ENCODE data around the gene SOX6.

Gene SOX6

GRCh38 chr11:16184588-16184987 is 171.8 kb downstream of the SOX6 start:
- Histone ChIP-seq H3K36me3 (replicated peaks; ENCODE audit: insufficient read depth, low read length) (no peaks in the 10 kb centered on the region), H3K79me2 (ENCODE audit: low read length) (no peaks in the 10 kb centered on the region), H3K4me3 (ENCODE audit: low read length) (no peak overlapping the region), H3K27me3 (replicated peaks; ENCODE audit: insufficient read depth, low read length) (no peaks in the 10 kb centered on the region), H3K9me3 (replicated peaks; ENCODE audit: insufficient read depth, low read length) (no peaks in the 10 kb centered on the region), H3K9ac (ENCODE audit: low read length) (no peak overlapping the region), H3K4me1 (ENCODE audit: low read length) (no peaks in the 10 kb centered on the region), H2AFZ (ENCODE audit: low read length) (no peak overlapping the region), H3K27ac (ENCODE audit: low read length) (no peak overlapping the region), H4K20me1 (ENCODE audit: insufficient read depth, low read length) (no peaks in the 10 kb centered on the region), H3K9me2 (replicated peaks; ENCODE audit: insufficient read depth, low read length) (no peaks in the 10 kb centered on the region), H3F3A (ENCODE audit: insufficient read depth, low read length) (no peaks in the 10 kb centered on the region), H3K4me2 (ENCODE audit: low read depth, low read length) (no peak overlapping the region)
- TF ChIP-seq EZH2 (optimal IDR thresholded peaks at IDR 0.05; ENCODE audit: low read depth, low read length) (no peak), EZH2phosphoT487 (IDR thresholded peaks at IDR 0.05; ENCODE audit: low read length) (no peak), CTCF (IDR thresholded peaks at IDR 0.05; ENCODE audit: low read length) (no peak)
- DNase-seq: no peak

- Histone ChIP-seq H3K4me1 (ENCODE audit: low read length) (no peaks in the 10 kb centered on the region), H3K9ac (ENCODE audit: low read length) (no peak overlapping the region), H3K9me2 (replicated peaks; ENCODE audit: insufficient read depth, low read length) (no peaks in the 10 kb centered on the region), H3K4me3 (ENCODE audit: low read length) (no peak overlapping the region), H4K20me1 (ENCODE audit: insufficient read depth, low read length) (no peaks in the 10 kb centered on the region), H3K79me2 (ENCODE audit: low read length) (no peaks in the 10 kb centered on the region), H3K9me3 (replicated peaks; ENCODE audit: insufficient read depth, low read length) (no peaks in the 10 kb centered on the region), H2AFZ (ENCODE audit: low read length) (no peak overlapping the region), H3K36me3 (replicated peaks; ENCODE audit: insufficient read depth, low read length) (no peaks in the 10 kb centered on the region), H3K27me3 (replicated peaks; ENCODE audit: insufficient read depth, low read length) (no peaks in the 10 kb centered on the region), H3K4me2 (ENCODE audit: low read depth, low read length) (no peak overlapping the region), H3K27ac (ENCODE audit: low read length) (no peak overlapping the region), H3F3A (ENCODE audit: insufficient read depth, low read length) (no peaks in the 10 kb centered on the region)
- DNase-seq: no peak
- TF ChIP-seq EZH2phosphoT487 (IDR thresholded peaks at IDR 0.05; ENCODE audit: low read length): no peak
These were observed 173.8 kb downstream of the SOX6 start for GRCh38 chr11:16182553-16182952.

- no peaks in the 10 kb centered on the region for H3K4me1 ChIP-seq (ENCODE audit: low read length)
- no peaks in the 10 kb centered on the region for H3K36me3 ChIP-seq (replicated peaks; ENCODE audit: insufficient read depth, low read length)
- H3K9ac ChIP-seq (ENCODE audit: low read length): no peak overlapping the region
- no peak overlapping the region for H3K4me3 ChIP-seq (ENCODE audit: low read length)
- H3K27ac ChIP-seq (ENCODE audit: low read length): no peak overlapping the region
- H2AFZ ChIP-seq (ENCODE audit: low read length): no peak overlapping the region
- H4K20me1 ChIP-seq (ENCODE audit: insufficient read depth, low read length): no peaks in the 10 kb centered on the region
- no peak for DNase-seq
- H3K4me2 ChIP-seq (ENCODE audit: low read depth, low read length): no peak overlapping the region
- TF ChIP-seq EZH2 (optimal IDR thresholded peaks at IDR 0.05; ENCODE audit: low read depth, low read length) (no peak), CTCF (IDR thresholded peaks at IDR 0.05; ENCODE audit: low read length) (no peak), EZH2phosphoT487 (IDR thresholded peaks at IDR 0.05; ENCODE audit: low read length) (no peak)
- no peaks in the 10 kb centered on the region for H3K9me3 ChIP-seq (replicated peaks; ENCODE audit: insufficient read depth, low read length)
- H3K9me2 ChIP-seq (replicated peaks; ENCODE audit: insufficient read depth, low read length): no peaks in the 10 kb centered on the region
- no peaks in the 10 kb centered on the region for H3F3A ChIP-seq (ENCODE audit: insufficient read depth, low read length)
- no peaks in the 10 kb centered on the region for H3K27me3 ChIP-seq (replicated peaks; ENCODE audit: insufficient read depth, low read length)
- H3K79me2 ChIP-seq (ENCODE audit: low read length): no peaks in the 10 kb centered on the region
These were observed 175.5 kb downstream of the SOX6 start for GRCh38 chr11:16180868-16181267.

- no peak overlapping the region for H3K27ac ChIP-seq (ENCODE audit: low read length)
- TF ChIP-seq CTCF (IDR thresholded peaks at IDR 0.05; ENCODE audit: low read length) (no peak), EZH2phosphoT487 (IDR thresholded peaks at IDR 0.05; ENCODE audit: low read length) (no peak), EZH2 (optimal IDR thresholded peaks at IDR 0.05; ENCODE audit: low read depth, low read length) (no peak)
- H3K9me3 ChIP-seq (replicated peaks; ENCODE audit: insufficient read depth, low read length): no peaks in the 10 kb centered on the region
- H3K4me2 ChIP-seq (ENCODE audit: low read depth, low read length): no peak overlapping the region
- no peak for DNase-seq
- H3K4me1 ChIP-seq (ENCODE audit: low read length): no peaks in the 10 kb centered on the region
- H3K36me3 ChIP-seq (replicated peaks; ENCODE audit: insufficient read depth, low read length): no peaks in the 10 kb centered on the region
- H3K79me2 ChIP-seq (ENCODE audit: low read length): no peaks in the 10 kb centered on the region
- no peaks in the 10 kb centered on the region for H3K9me2 ChIP-seq (replicated peaks; ENCODE audit: insufficient read depth, low read length)
- H3K4me3 ChIP-seq (ENCODE audit: low read length): no peak overlapping the region
- no peaks in the 10 kb centered on the region for H3K27me3 ChIP-seq (replicated peaks; ENCODE audit: insufficient read depth, low read length)
- no peak overlapping the region for H2AFZ ChIP-seq (ENCODE audit: low read length)
- H3F3A ChIP-seq (ENCODE audit: insufficient read depth, low read length): no peaks in the 10 kb centered on the region
- H3K9ac ChIP-seq (ENCODE audit: low read length): no peak overlapping the region
- H4K20me1 ChIP-seq (ENCODE audit: insufficient read depth, low read length): no peaks in the 10 kb centered on the region
These were observed 176.7 kb downstream of the SOX6 start for GRCh38 chr11:16179676-16180075.

Data from MM.1S (cell line).